ENCODE results near the gene CRYGN.

CRYGN gene

GRCh38 chr7:151406886-151407583 is 32.9 kb downstream of the CRYGN start:
- no peak for DNase-seq (ENCODE audit: low read depth in 2 of 2)

GRCh38 chr7:151406051-151406875 is 33.7 kb downstream of the CRYGN start:
- no peak for DNase-seq (ENCODE audit: low read depth in 2 of 2)

GRCh38 chr7:151405588-151405987 is 34.4 kb downstream of the CRYGN start:
- no peak for DNase-seq (ENCODE audit: low read depth in 2 of 2)

GRCh38 chr7:151405056-151405455 is 34.9 kb downstream of the CRYGN start:
- DNase-seq (ENCODE audit: low read depth in 2 of 2): no peak

GRCh38 chr7:151404216-151405011 is 35.5 kb downstream of the CRYGN start:
- DNase-seq (ENCODE audit: low read depth in 2 of 2): no peak

GRCh38 chr7:151403764-151404163 is 36.2 kb downstream of the CRYGN start:
- DNase-seq (ENCODE audit: low read depth in 2 of 2): no peak

- DNase-seq (ENCODE audit: low read depth in 2 of 2): no peak
Measured at GRCh38 chr7:151402029-151402835, 37.7 kb downstream of the CRYGN start.

- no peak for DNase-seq (ENCODE audit: low read depth in 2 of 2)
Measured at GRCh38 chr7:151400626-151401315, 39.2 kb downstream of the CRYGN start.

GRCh38 chr7:151399906-151400305 is 40.0 kb downstream of the CRYGN start:
- no peak for DNase-seq (ENCODE audit: low read depth in 2 of 2)

GRCh38 chr7:151399305-151399601 is 40.7 kb downstream of the CRYGN start:
- DNase-seq (ENCODE audit: low read depth in 2 of 2): no peak

GRCh38 chr7:151398446-151399304 is 41.3 kb downstream of the CRYGN start:
- DNase-seq (ENCODE audit: low read depth in 2 of 2): no peak

- no peak for DNase-seq (ENCODE audit: low read depth in 2 of 2)
Measured at GRCh38 chr7:151397026-151397425, 42.9 kb downstream of the CRYGN start.

- DNase-seq (ENCODE audit: low read depth in 2 of 2): no peak
Measured at GRCh38 chr7:151396328-151396970, 43.5 kb downstream of the CRYGN start.

- no peak for DNase-seq (ENCODE audit: low read depth in 2 of 2)
Measured at GRCh38 chr7:151395036-151395367, 44.9 kb downstream of the CRYGN start.

GRCh38 chr7:151394076-151395035 is 45.6 kb downstream of the CRYGN start:
- DNase-seq (ENCODE audit: low read depth in 2 of 2): no peak

- no peak for DNase-seq (ENCODE audit: low read depth in 2 of 2)
Measured at GRCh38 chr7:151393031-151393977, 46.6 kb downstream of the CRYGN start.

- DNase-seq (ENCODE audit: low read depth in 2 of 2): no peak
Measured at GRCh38 chr7:151392426-151392825, 47.5 kb downstream of the CRYGN start.

All from stimulated activated CD4-positive, alpha-beta T cell treated with anti-CD3 and anti-CD28 coated beads, Interleukin-12 subunit alpha, Interleukin-12 subunit beta, amount 100 ng/mL, for 24 hours (primary cell).